Gastroesophageal sphincter (tissue), 3 donors: ENCODE results near the gene MYH14.

ENCODE experiments used
- POLR2A ChIP-seq, 2 donors: fragments of 450-650 bp; IDR thresholded peaks; one replicate each; pipeline ENCODE4 v1.6.1; 2017; ENCODE audit warnings: antibody characterized with exemption in 2 of 2, mild to moderate bottlenecking in 2 of 2, moderate library complexity in 1 of 2
- POLR2AphosphoS5 ChIP-seq: sonication (generic); formaldehyde crosslinking; IDR thresholded peaks from one replicate; pipeline ENCODE4 v1.6.1; 2017; ENCODE audit warnings: antibody characterized with exemption
- TF ChIP-seq, protein P1 (sequence below), 4 experiments: fragments of 200-600 bp in 2 of 4; fragments of 450-650 bp in 2 of 4; sonication (generic) in 1 of 4; IDR thresholded peaks; one replicate each; pipeline ENCODE4 v1.5.1; 2017 to 2019; ENCODE audit warnings: antibody characterized with exemption in 4 of 4, mild to moderate bottlenecking in 2 of 4, moderate library complexity in 2 of 4

DNA sequence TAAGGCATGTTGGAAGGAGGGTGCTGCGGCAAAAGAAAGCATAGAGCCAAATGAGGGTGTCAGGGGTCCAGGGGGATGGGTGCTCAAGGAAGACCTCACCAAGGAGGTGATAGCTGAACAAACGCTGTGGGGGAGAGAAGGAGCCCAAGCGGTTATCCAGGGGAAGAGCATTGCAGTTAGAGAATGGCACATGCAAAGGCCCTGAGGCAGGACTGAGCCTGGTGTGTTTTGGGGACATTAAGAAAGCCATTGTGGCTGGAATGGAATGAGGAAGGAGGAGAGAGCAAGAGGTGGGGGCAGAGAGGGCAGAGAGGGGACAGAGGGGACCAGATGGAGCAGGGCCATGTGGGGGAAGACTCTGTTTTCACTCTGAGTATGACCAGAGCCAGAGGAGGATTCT is 6.1 kb upstream of the MYH14 start:
- TF ChIP-seq POLR2A (IDR thresholded peaks at IDR 0.05) = no peak
- TF ChIP-seq, protein P1, sequence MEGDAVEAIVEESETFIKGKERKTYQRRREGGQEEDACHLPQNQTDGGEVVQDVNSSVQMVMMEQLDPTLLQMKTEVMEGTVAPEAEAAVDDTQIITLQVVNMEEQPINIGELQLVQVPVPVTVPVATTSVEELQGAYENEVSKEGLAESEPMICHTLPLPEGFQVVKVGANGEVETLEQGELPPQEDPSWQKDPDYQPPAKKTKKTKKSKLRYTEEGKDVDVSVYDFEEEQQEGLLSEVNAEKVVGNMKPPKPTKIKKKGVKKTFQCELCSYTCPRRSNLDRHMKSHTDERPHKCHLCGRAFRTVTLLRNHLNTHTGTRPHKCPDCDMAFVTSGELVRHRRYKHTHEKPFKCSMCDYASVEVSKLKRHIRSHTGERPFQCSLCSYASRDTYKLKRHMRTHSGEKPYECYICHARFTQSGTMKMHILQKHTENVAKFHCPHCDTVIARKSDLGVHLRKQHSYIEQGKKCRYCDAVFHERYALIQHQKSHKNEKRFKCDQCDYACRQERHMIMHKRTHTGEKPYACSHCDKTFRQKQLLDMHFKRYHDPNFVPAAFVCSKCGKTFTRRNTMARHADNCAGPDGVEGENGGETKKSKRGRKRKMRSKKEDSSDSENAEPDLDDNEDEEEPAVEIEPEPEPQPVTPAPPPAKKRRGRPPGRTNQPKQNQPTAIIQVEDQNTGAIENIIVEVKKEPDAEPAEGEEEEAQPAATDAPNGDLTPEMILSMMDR (IDR thresholded peaks at IDR 0.05) = no peak
- no peak for TF ChIP-seq POLR2AphosphoS5
